WI38 (cell line): Measurements from ENCODE around the gene NMRK2.
A peak's percentile ranks its signal among the peaks of the same experiment; 100 is the strongest.

Source experiments
- H3K4me3 ChIP-seq: 2 replicates; pipeline ENCODE4 v1.5.1; 2011; ENCODE audit warnings: low read depth, mild to moderate bottlenecking, control low read depth, low read length
- TF ChIP-seq, protein P1 (sequence below): IDR thresholded peaks from 2 replicates; pipeline ENCODE4 v1.5.1; 2012; ENCODE audit warnings: low read depth, mild to moderate bottlenecking, control low read depth, low read length

The NMRK2 gene

DNA sequence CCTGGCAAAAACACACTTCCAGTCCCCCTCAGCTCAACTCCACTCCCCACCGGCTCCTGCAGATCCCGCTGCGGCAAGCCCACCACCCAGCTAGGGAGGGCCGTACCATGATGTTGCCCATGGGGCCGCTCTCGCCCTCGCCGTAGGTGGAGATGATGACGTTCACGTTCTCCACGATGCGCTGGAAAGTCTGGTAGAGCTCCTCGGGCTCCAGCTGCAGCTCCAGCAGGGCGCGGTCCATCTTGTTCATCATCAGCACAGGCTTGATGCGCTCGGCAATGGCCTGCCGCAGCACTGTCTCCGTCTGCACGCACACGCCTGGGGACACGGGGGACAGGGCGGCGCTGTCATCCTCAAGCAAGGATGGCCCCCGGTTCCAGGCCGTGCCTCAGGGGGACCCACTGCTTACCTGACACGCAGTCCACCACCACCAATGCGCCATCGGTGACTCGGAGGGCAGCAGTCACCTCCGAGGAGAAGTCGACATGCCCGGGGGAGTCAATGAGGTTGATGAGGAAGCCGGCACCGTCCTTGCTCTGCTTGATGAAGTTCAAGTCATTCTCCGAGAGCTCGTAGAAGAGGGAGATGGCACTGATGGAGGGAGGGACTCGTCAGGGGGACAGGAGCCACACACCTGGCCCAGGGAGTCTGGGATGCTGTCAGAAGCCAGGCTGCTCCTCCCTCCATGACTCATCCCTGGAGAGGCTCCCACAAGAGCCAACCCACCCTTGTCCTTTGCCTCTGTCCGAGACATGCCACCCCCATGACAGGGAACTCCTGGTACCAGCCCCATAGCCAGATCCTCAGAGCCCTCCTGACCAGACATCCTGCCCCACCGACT, 50.1 kb downstream of the NMRK2 start:
- peak overlapping the region; percentile 100 for H3K4me3 ChIP-seq
- TF ChIP-seq, protein P1, sequence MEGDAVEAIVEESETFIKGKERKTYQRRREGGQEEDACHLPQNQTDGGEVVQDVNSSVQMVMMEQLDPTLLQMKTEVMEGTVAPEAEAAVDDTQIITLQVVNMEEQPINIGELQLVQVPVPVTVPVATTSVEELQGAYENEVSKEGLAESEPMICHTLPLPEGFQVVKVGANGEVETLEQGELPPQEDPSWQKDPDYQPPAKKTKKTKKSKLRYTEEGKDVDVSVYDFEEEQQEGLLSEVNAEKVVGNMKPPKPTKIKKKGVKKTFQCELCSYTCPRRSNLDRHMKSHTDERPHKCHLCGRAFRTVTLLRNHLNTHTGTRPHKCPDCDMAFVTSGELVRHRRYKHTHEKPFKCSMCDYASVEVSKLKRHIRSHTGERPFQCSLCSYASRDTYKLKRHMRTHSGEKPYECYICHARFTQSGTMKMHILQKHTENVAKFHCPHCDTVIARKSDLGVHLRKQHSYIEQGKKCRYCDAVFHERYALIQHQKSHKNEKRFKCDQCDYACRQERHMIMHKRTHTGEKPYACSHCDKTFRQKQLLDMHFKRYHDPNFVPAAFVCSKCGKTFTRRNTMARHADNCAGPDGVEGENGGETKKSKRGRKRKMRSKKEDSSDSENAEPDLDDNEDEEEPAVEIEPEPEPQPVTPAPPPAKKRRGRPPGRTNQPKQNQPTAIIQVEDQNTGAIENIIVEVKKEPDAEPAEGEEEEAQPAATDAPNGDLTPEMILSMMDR, result no peak

DNA sequence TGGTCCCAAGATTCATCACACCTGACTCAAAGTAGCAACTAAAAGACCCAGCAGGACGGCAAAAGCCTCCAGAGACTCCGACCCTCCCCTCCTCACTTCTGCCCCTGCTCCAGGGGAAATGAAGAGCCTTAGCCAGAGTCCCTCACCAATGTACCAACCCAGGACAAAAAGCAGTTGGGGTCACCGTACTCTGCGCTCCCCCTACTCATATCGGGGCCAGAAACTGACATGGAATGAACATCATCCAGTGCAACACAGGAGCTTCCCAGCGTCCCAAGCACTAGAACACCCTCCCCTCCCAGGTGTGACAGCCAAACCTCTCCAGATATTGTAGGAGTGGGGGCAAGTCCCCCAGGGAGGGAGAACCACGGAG, 50.7 kb downstream of the NMRK2 start:
- peak overlapping the region; percentile 100 for H3K4me3 ChIP-seq
- TF ChIP-seq, protein P1, result no peak

DNA sequence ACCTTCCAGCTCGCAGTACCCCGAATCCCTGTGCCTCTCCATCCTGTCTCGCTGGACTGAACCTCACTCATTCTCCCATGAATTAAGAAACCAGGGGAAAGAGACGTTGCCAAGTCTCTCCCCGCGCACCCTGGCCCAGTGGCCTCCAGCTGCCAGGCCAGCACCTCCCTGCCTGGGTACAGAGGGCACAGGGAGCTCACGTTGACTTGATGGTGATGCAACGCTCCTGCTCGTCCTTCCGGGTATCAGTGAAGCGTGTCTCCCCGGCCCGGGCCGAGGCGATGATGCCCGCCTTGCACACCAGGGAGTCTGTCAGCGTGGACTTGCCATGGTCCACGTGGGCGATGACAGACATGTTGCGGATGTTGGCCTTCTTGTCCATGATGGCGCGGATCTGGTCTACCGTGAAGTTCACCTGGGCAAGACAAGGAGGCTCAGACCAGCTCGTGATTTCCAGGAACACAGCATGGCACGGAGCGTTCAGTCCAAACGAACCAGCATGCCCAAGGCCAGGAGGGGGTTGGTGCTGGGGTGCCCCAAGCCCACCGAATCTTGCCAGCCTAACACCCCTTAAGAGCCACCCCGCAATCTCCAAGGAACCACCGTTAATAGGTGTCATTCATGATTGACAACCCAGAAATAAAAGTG, 51.2 kb downstream of the NMRK2 start:
- TF ChIP-seq, protein P1, result no peak
- H3K4me3 ChIP-seq, result peak overlapping the region; percentile 100

DNA sequence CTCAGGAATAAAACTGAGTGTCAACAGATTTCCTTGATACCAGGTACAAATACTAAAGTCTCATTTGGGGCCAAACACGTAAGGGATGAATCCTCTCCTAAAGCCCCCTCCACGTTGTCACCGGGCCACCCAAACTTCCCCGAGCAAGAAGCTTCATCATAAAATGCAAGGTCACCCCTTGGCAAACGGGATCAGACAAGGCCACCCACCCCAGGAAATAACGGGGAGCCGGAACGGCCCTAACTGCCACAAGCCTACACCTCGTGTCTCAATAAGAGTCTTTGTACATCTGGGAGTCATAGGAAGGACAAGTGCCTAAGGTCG, 51.7 kb downstream of the NMRK2 start:
- TF ChIP-seq, protein P1, result no peak
- peak overlapping the region; percentile 100 for H3K4me3 ChIP-seq

DNA sequence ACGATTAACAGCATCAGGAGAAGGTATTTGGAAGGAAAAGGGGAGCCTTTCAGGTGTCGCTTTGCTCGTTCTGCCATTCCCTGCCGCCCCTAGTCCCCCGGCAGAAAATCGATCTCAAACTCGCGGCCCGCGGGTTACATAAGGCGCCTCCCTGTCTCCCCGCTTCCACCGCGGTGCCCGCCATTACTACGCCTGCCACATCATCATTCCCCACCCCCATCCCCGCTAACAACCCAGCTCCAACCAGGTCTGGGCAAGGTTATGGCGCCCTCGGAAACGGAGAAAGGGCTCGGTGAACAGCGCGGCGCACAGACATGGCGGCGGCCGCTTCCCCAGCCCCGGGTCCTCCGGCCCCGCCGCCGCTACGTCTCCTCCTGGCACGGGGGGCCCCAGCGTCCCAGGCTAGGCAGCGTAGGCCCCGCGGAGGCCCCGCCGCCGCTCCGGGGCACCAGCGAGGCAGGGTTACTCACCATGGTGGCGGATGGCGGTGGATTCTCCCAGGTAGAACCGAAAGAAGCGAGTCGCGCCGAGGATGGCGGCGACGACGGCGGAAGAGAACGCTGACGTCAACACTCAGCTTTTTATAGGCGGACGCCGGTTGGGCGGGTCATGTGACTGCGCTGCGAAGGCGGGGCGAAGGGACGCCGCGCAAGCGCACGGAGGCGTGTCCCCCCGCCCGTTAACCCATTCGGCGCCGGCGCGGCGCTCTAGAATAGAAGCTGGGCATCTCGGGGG, 52.2 kb downstream of the NMRK2 start, which contains the start of gene EEF2:
EEF2 (minus strand) TSS at position 556 of the 735 bp plus-strand sequence; CDS start at position 473, 83 bp downstream.
- TF ChIP-seq, protein P1, result no peak
- peak within 1 kb of the TSS; percentile 100 for H3K4me3 ChIP-seq

DNA sequence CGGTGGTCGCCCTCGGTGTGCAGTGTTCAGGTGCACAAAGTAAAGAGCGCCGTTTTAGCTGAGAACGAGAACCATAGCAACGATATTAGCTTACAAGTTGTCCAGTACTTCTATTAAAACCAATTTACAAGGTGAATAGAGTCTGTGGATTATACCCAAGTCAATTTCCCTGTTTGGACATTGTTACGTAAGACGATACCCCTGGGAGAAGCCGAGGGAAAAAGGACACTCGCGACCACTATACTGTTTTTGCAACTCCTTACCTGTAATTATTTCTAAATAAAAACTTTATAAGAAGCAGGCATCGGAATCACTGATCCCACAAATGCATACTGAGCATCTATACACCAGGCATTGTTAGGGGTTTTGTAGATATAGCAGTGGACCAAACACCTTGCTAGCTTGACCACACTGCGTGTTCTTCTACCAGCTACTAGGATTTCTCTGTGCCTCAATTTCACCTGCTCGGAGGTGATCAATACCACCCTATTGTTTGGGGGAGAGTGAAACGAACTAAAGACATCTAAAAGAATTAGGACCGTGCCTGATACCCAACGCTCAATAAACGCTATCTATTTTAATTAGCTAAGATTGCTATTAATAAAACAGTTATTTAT, 52.9 kb downstream of the NMRK2 start:
- peak overlapping the region; percentile 100 for H3K4me3 ChIP-seq
- TF ChIP-seq, protein P1, result no peak
